Gastroesophageal sphincter (tissue), 2 donors: Measurements from ENCODE around the gene SAC3D1.

Experiments
- POLR2A ChIP-seq, 2 donors: fragments of 450-650 bp; IDR thresholded peaks; one replicate each; pipeline ENCODE4 v1.6.1; 2017; ENCODE audit warnings: antibody characterized with exemption in 2 of 2, mild to moderate bottlenecking in 2 of 2, moderate library complexity in 1 of 2
- POLR2AphosphoS5 ChIP-seq: sonication (generic); formaldehyde crosslinking; IDR thresholded peaks from one replicate; pipeline ENCODE4 v1.6.1; 2017; ENCODE audit warnings: antibody characterized with exemption

DNA sequence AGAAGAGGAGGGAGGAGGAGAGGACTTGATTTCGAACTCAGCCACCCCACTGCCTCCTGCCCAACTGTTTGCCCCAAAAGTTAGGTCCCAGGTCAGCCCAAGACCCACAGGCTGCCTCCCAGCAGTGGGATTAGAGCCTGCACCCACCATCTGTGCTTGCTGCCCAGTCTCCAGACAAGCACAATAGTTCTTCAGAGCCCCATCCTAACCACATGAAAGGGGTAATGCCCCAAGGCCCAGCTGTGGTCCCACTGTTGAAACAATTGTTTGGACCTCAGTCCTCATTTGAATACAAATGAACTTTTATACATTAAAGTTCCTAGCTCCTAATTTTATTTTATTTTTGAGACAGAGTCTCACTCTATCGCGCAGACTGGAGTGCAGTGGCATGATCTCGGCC, 49.6 kb downstream of the SAC3D1 start:
- TF ChIP-seq POLR2AphosphoS5 (no peak), POLR2A (IDR thresholded peaks at IDR 0.05) (no peak)
